HL-60 (cell line): ENCODE data around the gene DLX2.
"Not testable (repeated sequence)": the region's sequence is repeated elsewhere in the genome, so short reads cannot be mapped to it uniquely, and the experiment has no call there.

Source experiments
- DNase-seq, 2 experiments: peaks; one replicate each; pipeline ENCODE4 v3.0.0-alpha.2; 2010 to 2020; ENCODE audit warnings: low read depth in 1 of 2, low spot score in 1 of 2
- H3K27ac ChIP-seq: fragments of 250-450 bp; sonication (Bioruptor Pico); replicated peaks from 2 replicates; pipeline ENCODE4 v1.5.1; 2020; ENCODE audit warnings: mild to moderate bottlenecking, moderate library complexity
- H3K27me3 ChIP-seq: fragments of 250-450 bp; sonication (Bioruptor Pico); 2 replicates; pipeline ENCODE4 v1.5.1; 2021; ENCODE audit warnings: mild to moderate bottlenecking, moderate library complexity; ENCODE audit not compliant: insufficient read depth, poor library complexity, severe bottlenecking
- H3K4me3 ChIP-seq: replicated peaks from 2 replicates; pipeline ENCODE4 v1.5.1; 2011; ENCODE audit warnings: mild to moderate bottlenecking, control low read depth, low read length; ENCODE audit not compliant: insufficient read depth
- GABPA ChIP-seq: IDR thresholded peaks from 2 replicates; pipeline ENCODE4 v1.6.1; 2012; ENCODE audit warnings: low read depth
- POLR2AphosphoS5 ChIP-seq: IDR thresholded peaks from 2 replicates; pipeline ENCODE4 v1.6.1; 2012; ENCODE audit warnings: low read depth
- SPI1 ChIP-seq: IDR thresholded peaks from 2 replicates; pipeline ENCODE4 v1.6.1; 2012; ENCODE audit warnings: low read depth, mild to moderate bottlenecking, borderline replicate concordance
- long read RNA-seq: library from polyadenylated mRNA; unstranded; transcript quantifications from one replicate; pipeline ENCODE4 v2.0.0, GENCODE V29; 2020
- TF ChIP-seq, protein P1 (sequence below): IDR thresholded peaks from one replicate; pipeline ENCODE4 v1.5.1; 2011; ENCODE audit warnings: low read length, control low read depth, inconsistent platforms; ENCODE audit not compliant: insufficient read depth
- TF ChIP-seq, protein P2 (sequence below): IDR thresholded peaks from 2 replicates; pipeline ENCODE4 v1.6.1; 2012; ENCODE audit warnings: low read depth; ENCODE audit not compliant: insufficient replicate concordance

DLX2 gene
- long read RNA-seq, partial matches to known transcripts, result 0 of 1 reads
- long read RNA-seq, other reads (novel, unspliced or antisense), result 0 of 1 reads

DNA sequence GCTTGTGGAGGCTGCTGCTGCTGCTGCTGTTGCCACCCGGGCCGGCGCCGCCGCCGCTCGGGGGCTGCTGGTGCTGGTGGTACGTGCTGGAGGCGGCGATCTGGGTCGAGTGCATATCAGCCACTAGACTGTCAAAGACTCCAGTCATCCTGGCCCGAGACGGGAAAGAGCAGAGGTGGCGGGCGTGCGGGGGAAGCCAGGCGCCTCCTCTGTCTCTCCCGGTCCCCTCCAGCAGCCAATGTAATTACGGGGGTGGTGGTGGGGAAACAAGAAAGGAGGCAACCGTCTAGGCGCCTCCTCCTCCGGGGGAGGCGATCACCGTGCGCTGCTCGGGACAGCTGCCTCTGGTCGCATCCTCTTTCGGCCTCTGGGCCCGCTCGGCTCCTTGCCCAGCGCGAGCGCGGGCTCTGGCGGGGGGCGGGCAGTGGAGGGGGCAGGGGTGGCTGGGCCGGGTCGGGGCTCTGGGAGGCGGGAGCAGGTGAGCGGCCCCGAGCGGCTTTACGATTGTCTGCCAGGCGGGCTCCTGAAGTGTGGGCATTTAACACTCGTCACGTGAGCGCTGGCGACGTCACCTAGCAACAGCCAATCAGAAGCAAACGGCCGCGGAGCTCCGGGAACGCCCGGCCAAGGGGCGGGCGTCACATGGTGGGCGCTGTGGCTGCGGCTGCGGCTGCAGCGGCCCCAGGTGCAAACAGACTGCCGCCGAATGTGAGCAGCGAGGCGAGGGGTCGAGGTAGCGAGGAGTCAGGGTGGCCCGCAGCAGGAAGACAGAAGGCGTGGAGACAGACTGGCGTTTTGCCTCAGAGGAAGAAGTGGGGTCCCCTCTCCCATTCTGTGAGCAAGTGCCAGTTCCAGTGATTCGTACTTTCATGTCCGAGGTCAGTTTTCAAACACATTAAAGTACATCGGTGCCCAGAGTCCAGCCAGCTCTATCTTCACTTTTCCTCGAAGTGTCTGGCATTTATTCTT is at the start of gene DLX2:
DLX2 (minus strand) TSS at position 510 of the 969 bp plus-strand sequence; CDS start at position 148, 362 bp downstream.
- peaks cover 46% of the 10 kb centered on the region for H3K27me3 ChIP-seq
- TF ChIP-seq, protein P1, sequence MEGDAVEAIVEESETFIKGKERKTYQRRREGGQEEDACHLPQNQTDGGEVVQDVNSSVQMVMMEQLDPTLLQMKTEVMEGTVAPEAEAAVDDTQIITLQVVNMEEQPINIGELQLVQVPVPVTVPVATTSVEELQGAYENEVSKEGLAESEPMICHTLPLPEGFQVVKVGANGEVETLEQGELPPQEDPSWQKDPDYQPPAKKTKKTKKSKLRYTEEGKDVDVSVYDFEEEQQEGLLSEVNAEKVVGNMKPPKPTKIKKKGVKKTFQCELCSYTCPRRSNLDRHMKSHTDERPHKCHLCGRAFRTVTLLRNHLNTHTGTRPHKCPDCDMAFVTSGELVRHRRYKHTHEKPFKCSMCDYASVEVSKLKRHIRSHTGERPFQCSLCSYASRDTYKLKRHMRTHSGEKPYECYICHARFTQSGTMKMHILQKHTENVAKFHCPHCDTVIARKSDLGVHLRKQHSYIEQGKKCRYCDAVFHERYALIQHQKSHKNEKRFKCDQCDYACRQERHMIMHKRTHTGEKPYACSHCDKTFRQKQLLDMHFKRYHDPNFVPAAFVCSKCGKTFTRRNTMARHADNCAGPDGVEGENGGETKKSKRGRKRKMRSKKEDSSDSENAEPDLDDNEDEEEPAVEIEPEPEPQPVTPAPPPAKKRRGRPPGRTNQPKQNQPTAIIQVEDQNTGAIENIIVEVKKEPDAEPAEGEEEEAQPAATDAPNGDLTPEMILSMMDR, result no peak
- TF ChIP-seq SPI1, result no peak
- DNase-seq, result peak; percentile 86 to 89
- H3K27ac ChIP-seq, result no peak within 1 kb of the TSS
- H3K4me3 ChIP-seq, result peak within 1 kb of the TSS; percentile 63

DNA sequence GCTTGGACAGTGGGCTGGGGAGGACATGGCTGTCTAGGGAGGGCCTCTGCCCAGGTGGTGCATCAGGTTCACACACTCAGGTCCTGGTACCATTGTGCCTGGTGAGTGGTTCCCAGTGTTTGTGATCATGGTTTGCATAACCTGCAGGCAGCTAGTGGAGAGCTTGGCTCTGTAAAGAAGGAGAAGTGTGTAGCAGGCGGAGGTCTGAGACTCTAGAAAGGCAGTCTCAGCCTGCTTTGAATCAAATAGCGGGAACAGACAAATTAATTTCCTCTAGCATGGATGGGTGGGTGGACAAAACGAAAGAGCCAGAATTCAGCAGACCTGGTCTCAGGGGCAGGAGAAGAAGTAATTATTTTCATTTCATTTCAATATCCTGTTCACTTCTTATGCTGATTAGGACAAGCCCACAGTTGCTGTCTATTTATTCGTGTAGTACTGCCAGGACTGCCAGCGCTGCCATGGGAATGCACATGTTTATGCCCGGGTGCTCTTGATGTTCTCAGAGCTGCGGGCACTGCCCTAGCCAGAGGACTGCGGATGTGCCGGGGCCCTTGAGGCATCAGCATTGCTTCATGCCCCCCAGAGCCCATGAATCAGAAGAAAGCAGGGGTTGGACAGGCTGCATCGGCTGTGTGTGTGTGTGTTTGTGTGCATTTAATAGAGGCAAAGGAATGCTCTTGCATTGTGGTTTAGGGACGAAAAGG is 45.4 kb upstream of the DLX2 start:
- H3K4me3 ChIP-seq, result no peak overlapping the region
- H3K27ac ChIP-seq, result no peak overlapping the region
- H3K27me3 ChIP-seq, result no peaks in the 10 kb centered on the region
- DNase-seq, result no peak
- TF ChIP-seq POLR2AphosphoS5 (no peak), SPI1 (no peak), GABPA (no peak)
- TF ChIP-seq, protein P1, result no peak
- TF ChIP-seq, protein P2, sequence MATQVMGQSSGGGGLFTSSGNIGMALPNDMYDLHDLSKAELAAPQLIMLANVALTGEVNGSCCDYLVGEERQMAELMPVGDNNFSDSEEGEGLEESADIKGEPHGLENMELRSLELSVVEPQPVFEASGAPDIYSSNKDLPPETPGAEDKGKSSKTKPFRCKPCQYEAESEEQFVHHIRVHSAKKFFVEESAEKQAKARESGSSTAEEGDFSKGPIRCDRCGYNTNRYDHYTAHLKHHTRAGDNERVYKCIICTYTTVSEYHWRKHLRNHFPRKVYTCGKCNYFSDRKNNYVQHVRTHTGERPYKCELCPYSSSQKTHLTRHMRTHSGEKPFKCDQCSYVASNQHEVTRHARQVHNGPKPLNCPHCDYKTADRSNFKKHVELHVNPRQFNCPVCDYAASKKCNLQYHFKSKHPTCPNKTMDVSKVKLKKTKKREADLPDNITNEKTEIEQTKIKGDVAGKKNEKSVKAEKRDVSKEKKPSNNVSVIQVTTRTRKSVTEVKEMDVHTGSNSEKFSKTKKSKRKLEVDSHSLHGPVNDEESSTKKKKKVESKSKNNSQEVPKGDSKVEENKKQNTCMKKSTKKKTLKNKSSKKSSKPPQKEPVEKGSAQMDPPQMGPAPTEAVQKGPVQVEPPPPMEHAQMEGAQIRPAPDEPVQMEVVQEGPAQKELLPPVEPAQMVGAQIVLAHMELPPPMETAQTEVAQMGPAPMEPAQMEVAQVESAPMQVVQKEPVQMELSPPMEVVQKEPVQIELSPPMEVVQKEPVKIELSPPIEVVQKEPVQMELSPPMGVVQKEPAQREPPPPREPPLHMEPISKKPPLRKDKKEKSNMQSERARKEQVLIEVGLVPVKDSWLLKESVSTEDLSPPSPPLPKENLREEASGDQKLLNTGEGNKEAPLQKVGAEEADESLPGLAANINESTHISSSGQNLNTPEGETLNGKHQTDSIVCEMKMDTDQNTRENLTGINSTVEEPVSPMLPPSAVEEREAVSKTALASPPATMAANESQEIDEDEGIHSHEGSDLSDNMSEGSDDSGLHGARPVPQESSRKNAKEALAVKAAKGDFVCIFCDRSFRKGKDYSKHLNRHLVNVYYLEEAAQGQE, result no peak

DNA sequence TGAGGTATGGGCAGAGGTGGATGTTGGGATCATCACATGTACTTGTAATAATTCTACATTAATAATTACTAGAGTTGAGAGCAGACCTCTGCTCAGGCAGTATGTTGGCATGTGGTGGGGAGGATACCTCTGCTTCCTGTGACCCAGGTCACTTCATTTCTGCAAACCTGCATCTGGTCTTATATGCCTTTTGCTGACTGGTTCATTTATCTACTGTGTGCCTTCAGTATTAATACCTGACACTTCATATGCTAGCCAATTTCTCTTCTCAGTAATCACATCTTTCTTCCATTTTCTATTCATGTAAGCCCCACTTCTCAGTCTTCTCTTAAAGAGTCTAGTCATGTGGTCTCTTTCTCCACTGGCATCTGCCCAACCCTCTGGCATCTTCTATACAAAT is 41.1 kb upstream of the DLX2 start:
- H3K27me3 ChIP-seq, result no peaks in the 10 kb centered on the region
- no peak for DNase-seq
- no peak overlapping the region for H3K27ac ChIP-seq
- TF ChIP-seq SPI1, result no peak
- TF ChIP-seq, protein P2, result no peak
- TF ChIP-seq, protein P1, result no peak
- TF ChIP-seq GABPA, result no peak
- no peak overlapping the region for H3K4me3 ChIP-seq

DNA sequence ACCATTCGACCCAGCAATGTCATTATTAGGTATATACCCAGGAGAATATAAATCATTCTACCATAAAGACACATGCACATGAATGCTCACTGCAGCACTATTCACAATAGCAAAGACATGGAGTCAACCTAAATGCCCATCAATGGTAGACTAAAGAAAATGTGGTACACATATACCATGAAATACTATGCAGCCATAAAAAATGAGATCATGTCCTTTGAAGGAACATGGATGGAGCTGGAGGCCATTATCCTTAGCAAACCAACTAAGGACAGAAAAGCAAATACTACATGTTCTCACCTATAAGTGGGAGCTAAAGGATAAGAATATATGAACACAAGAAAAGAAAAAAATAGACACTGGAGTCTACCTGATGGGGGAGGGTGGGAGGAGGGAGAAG is 36.0 kb upstream of the DLX2 start:
- H3K27ac ChIP-seq, DNase-seq, H3K27me3 ChIP-seq, H3K4me3 ChIP-seq: not testable (repeated sequence)
